NB4 (cell line): ENCODE results near the gene STARD13.

Experiments used
- DNase-seq: peaks from one replicate; pipeline ENCODE4 v3.0.0; 2010; ENCODE audit warnings: low read depth
- H3K4me3 ChIP-seq: one replicate; pipeline ENCODE4 v1.5.1; 2011; ENCODE audit warnings: mild to moderate bottlenecking, low read depth, low read length, moderate library complexity
- CTCF ChIP-seq: IDR thresholded peaks from one replicate; pipeline ENCODE4 v1.5.1; 2012; ENCODE audit warnings: low read depth, low read length
- MAX ChIP-seq: IDR thresholded peaks from 2 replicates; pipeline ENCODE4 v1.6.1; 2011; ENCODE audit warnings: low read depth, low read length
- MYC ChIP-seq: IDR thresholded peaks from 2 replicates; pipeline ENCODE4 v1.6.1; 2011; ENCODE audit warnings: low read depth, low read length
- POLR2A ChIP-seq: IDR thresholded peaks from 2 replicates; pipeline ENCODE4 v1.6.1; 2011; ENCODE audit warnings: mild to moderate bottlenecking; ENCODE audit not compliant: insufficient read length; ENCODE audit errors: extremely low read depth

STARD13 gene

GRCh38 chr13:33263484-33263883 lies 22.1 kb downstream of the STARD13 start:
- TF ChIP-seq MYC (no peak), CTCF (no peak), MAX (no peak), POLR2A (no peak)
- no peak overlapping the region for H3K4me3 ChIP-seq
- no peak for DNase-seq

- DNase-seq, result peak; percentile 47
- TF ChIP-seq CTCF, result peak; percentile 16
- no peak for TF ChIP-seq MAX
- no peak overlapping the region for H3K4me3 ChIP-seq
These were observed 22.6 kb downstream of the STARD13 start for GRCh38 chr13:33262997-33263396.

GRCh38 chr13:33262594-33262993 lies 23.0 kb downstream of the STARD13 start:
- no peak for TF ChIP-seq MAX
- TF ChIP-seq MYC, result no peak
- no peak for TF ChIP-seq POLR2A
- TF ChIP-seq CTCF, result no peak
- no peak overlapping the region for H3K4me3 ChIP-seq
- no peak for DNase-seq

- no peak overlapping the region for H3K4me3 ChIP-seq
- TF ChIP-seq CTCF (no peak), POLR2A (no peak)
- no peak for DNase-seq
These were observed 23.5 kb downstream of the STARD13 start for GRCh38 chr13:33262062-33262487.

- H3K4me3 ChIP-seq, result no peak overlapping the region
- TF ChIP-seq CTCF (no peak), MYC (no peak), MAX (no peak), POLR2A (no peak)
- DNase-seq, result no peak
These were observed 24.0 kb downstream of the STARD13 start for GRCh38 chr13:33261387-33262061.
